ENCODE results near the gene MPP1.
"Not testable (repeated sequence)": the region's sequence is repeated elsewhere in the genome, so short reads cannot be mapped to it uniquely, and the experiment has no call there.

Gene MPP1

DNA sequence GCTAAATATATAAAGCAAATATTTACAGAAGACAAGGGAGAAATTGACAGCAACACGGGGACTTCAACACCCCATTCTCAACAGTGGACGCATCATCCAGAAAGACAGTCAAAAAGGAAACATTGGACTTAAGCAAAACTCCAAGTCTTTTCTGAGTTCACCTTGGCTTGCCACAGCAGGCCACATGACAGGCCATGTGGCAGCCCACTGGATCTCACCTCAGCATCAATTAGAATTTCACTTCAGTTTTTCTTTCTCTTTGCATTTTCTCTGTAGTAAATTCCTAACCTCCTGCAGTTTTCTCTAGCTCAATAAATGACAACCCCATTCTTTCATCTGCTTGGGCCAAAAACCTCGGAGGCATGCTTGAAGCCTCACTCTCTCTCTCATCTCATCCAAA is 16.7 kb upstream of the MPP1 start:
- ATAC-seq (replicated peaks; ENCODE audit: extremely low read depth, poor library complexity, severe bottlenecking) (no peak), DNase-seq (ENCODE audit: low spot score in 2 of 2) (no peak)
- H3K4me1 Mint-ChIP-seq: no peaks in the 10 kb centered on the region
- H3K4me3 Mint-ChIP-seq: no peak overlapping the region
- H3K9me3 Mint-ChIP-seq: no peaks in the 10 kb centered on the region
- no peaks in the 10 kb centered on the region for H3K36me3 Mint-ChIP-seq (ENCODE audit: insufficient read depth)
- no peaks in the 10 kb centered on the region for H3K27me3 Mint-ChIP-seq
- no peak overlapping the region for H3K27ac Mint-ChIP-seq (ENCODE audit: low read depth)

DNA sequence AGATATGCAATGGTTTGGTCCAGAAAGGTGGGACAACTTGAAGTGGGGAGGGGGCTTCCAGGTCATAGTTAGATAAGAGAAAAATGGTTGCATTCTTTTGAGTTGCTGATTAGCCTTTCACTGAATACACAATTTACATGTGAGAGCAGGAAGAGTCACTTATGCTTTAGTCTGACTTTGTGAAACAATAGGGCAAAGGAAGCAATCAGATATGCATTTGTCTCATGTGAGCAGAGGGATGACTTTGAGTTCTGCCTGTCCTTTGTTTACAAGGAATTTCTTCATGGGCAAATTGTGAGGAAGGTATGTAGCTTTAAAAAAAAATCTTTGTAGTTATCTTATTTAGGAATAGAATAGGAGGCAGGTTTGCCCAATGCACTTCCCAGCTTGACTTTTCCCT is 16.2 kb upstream of the MPP1 start:
- DNase-seq (ENCODE audit: low spot score in 2 of 2): no peak
- Mint-ChIP-seq H3K36me3 (ENCODE audit: insufficient read depth) (no peaks in the 10 kb centered on the region), H3K4me1 (no peaks in the 10 kb centered on the region), H3K4me3 (no peak overlapping the region), H3K27me3 (no peaks in the 10 kb centered on the region), H3K9me3 (no peaks in the 10 kb centered on the region), H3K27ac (ENCODE audit: low read depth) (no peak overlapping the region)
- no peak for ATAC-seq (replicated peaks; ENCODE audit: extremely low read depth, poor library complexity, severe bottlenecking)

DNA sequence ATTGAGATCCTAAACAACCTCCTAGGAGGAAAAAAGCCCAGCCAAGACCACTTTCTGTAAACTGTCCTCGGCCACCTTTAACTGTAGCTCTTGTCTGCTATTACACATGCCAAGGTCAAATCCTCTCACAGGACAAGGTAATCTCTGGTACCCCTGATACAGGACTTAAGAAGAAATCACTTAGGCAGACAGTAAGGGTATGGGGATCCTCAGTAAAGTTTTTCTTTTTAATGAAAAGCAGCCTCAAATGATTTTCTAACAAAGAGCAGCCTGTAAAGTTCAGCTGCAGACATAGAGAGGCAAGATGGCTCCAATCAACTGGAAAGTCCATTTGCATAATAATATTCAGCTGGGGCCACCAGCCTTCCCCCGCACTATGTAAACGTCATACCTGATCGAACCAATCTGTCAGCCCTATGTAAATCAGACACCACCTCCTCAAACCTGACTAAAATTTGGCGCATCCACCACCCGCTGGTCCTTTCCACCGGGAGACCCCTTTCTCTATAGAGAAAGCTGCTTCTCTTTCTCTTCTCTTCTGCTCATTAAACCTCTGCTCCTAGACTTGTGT is 14.6 kb upstream of the MPP1 start:
- ATAC-seq (replicated peaks; ENCODE audit: extremely low read depth, poor library complexity, severe bottlenecking): no peak
- H3K27ac Mint-ChIP-seq (ENCODE audit: low read depth): no peak overlapping the region
- H3K9me3 Mint-ChIP-seq: no peaks in the 10 kb centered on the region

DNA sequence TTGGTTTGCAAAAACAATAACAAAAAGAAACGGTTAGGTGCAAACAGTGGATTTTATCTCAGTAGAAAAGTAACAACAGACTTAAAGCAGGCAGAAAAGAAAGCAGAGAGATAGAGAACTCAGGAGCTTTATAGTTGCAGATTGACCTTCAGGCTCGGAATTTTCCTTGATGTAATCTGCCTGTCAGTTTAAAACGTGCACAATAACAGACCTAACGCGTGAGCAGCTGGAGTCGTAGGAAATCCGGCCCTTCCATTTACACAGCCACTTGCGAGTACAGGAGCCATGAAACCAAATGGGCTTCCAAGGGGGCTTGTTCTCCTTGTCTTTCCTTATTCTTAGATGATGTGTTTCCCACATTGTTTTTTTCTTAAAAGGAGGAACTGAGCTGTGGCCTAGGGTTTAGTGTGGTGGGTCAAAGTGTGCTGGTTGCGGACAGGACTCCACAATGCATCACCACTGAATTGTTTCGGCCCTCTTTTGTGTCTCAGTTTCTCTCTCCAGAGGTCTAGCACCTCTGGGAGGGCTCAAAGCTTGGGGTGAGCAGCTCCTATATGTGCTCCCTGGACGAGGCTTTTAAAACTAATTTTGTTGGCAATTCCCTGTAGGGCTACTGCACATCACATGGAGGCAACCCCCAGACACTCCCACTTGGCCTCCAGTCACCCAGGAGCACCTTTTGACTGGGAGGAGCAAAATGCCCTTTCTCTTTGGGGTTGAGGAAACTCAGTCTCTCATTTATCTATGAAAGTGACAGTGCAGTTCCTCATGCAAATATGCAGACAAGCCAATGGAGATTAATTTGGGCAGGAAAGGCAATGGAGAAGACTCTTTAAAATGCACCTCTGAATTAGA is 13.9 kb upstream of the MPP1 start:
- Mint-ChIP-seq H3K27ac (ENCODE audit: low read depth) (no peak overlapping the region), H3K4me1 (no peaks in the 10 kb centered on the region), H3K4me3 (no peak overlapping the region), H3K9me3 (no peaks in the 10 kb centered on the region), H3K36me3 (ENCODE audit: insufficient read depth) (no peaks in the 10 kb centered on the region), H3K27me3 (no peaks in the 10 kb centered on the region)
- ATAC-seq (replicated peaks; ENCODE audit: extremely low read depth, poor library complexity, severe bottlenecking) (no peak), DNase-seq (ENCODE audit: low spot score in 2 of 2) (no peak)

More for the DNA sequence above, 14.6 kb upstream of the MPP1 start:
- Mint-ChIP-seq H3K4me1 (no peaks in the 10 kb centered on the region), H3K4me3 (no peak overlapping the region), H3K36me3 (ENCODE audit: insufficient read depth) (no peaks in the 10 kb centered on the region), H3K27me3 (no peaks in the 10 kb centered on the region)
- no peak for DNase-seq (ENCODE audit: low spot score in 2 of 2)

DNA sequence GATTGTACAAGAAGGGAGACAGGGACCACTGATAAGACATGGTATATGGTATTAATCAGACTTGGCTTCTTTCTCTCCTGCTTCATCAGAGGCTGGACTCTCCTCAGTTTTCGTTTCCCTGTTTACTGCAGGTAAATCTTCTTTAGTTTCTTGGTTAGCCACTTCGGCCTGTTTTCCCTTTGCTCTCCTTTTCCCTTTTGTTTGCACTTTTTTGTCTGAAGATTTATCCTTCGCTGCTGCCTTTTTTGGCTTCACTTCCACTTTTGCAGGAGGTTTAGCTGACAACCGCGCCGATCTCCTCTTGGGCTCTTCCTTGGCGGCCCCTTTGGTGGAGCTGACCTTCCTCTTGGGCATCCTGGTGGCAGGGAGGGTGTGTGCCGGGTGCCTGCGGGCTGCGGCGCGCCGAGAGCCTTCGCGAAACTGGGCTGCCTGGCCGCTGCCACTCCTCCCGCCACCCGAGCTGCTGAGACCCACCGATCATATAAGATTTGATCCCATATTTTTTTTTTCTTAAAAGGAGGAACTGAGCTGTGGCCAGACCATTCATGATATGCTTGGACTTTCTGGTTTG is 11.8 kb upstream of the MPP1 start:
- not testable (repeated sequence) for H3K4me1 Mint-ChIP-seq; ATAC-seq (replicated peaks; ENCODE audit: extremely low read depth, poor library complexity, severe bottlenecking); H3K4me3 Mint-ChIP-seq

DNA sequence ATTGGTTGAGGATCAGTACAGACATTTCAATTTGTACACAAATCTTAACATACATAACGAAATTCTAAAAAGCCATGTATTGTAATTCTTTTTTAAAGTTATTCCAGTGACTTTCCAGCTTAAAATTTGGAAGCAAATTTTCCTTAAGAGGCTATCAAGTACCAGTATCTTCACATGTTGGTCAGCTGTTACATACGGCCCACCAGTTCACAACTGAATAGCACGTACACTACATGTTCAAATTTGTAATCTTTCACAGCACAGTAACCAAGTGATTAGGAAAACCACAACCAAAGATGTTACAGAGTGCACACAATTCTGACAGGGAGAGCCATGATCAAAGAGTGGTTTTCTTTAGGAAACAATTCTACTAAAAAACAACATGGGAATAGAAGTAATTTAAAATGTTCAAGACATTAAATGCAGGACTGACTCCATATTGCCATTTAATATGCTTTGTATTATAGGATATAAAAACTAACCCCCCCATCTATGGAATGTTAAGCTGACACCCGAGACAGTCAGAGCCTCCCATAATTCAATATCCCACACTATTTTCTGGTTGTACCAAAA is 11.1 kb upstream of the MPP1 start:
- H3K36me3 Mint-ChIP-seq (ENCODE audit: insufficient read depth); H3K4me1 Mint-ChIP-seq; H3K4me3 Mint-ChIP-seq; H3K9me3 Mint-ChIP-seq; H3K27ac Mint-ChIP-seq (ENCODE audit: low read depth); ATAC-seq (replicated peaks; ENCODE audit: extremely low read depth, poor library complexity, severe bottlenecking); DNase-seq (ENCODE audit: low spot score in 2 of 2); H3K27me3 Mint-ChIP-seq: not testable (repeated sequence)

More for the DNA sequence above, 11.8 kb upstream of the MPP1 start:
- H3K9me3 Mint-ChIP-seq; DNase-seq (ENCODE audit: low spot score in 2 of 2); H3K36me3 Mint-ChIP-seq (ENCODE audit: insufficient read depth); H3K27me3 Mint-ChIP-seq; H3K27ac Mint-ChIP-seq (ENCODE audit: low read depth): not testable (repeated sequence)

DNA sequence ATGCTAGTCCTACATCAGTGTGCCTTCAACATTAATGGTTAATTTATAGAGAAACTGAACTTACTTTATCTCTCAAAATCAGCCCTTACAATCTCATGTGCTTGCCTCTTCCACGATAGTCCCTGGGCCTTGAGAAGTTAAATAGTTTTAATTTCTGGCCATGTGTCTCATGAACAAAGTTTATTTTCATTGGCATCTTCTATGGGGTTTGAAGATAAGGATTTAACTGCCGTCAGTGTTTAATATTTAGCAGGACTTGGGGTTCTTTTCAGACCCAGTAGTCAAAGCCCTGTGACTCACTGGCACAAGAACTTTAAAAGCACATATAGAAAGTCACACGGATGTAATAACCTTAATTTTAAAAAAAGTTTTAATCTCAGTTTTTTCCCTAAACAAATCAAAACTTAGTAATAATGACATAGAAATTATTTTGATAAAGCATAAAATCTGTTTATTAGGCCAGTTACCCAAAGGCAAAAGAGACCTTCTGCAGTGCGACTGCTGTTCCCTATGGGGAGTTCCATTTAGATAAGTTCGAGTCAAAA is 10.1 kb upstream of the MPP1 start:
- Mint-ChIP-seq H3K9me3 (no peaks in the 10 kb centered on the region), H3K27ac (ENCODE audit: low read depth) (no peak overlapping the region), H3K36me3 (ENCODE audit: insufficient read depth) (no peaks in the 10 kb centered on the region), H3K4me3 (no peak overlapping the region), H3K4me1 (no peaks in the 10 kb centered on the region), H3K27me3 (peaks cover 9% of the 10 kb centered on the region)
- ATAC-seq (replicated peaks; ENCODE audit: extremely low read depth, poor library complexity, severe bottlenecking): no peak
- DNase-seq (ENCODE audit: low spot score in 2 of 2): no peak

DNA sequence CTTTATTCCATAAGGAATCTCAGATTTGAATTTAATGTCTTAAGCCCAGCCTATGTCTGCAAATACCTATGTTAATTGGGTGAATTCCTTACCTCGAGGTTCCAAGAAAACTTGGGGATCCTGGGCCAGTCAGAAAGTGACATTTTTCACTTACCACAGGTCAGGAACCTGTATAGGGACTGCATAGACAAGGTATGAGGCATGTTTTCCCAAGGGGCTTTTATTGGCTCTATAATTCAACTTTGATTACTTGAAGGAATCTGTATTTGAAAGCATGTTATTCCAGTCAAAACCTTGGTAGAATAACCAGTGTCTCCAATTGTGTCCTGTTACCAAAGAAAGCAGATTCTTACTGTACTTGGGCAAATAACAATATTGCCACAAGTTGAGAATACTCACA is 8.5 kb upstream of the MPP1 start:
- no peak overlapping the region for H3K4me3 Mint-ChIP-seq
- no peaks in the 10 kb centered on the region for H3K4me1 Mint-ChIP-seq
- ATAC-seq (replicated peaks; ENCODE audit: extremely low read depth, poor library complexity, severe bottlenecking): no peak
- H3K27me3 Mint-ChIP-seq: peaks cover 9% of the 10 kb centered on the region
- no peak for DNase-seq (ENCODE audit: low spot score in 2 of 2)
- H3K27ac Mint-ChIP-seq (ENCODE audit: low read depth): no peak overlapping the region
- no peaks in the 10 kb centered on the region for H3K9me3 Mint-ChIP-seq
- H3K36me3 Mint-ChIP-seq (ENCODE audit: insufficient read depth): no peaks in the 10 kb centered on the region

DNA sequence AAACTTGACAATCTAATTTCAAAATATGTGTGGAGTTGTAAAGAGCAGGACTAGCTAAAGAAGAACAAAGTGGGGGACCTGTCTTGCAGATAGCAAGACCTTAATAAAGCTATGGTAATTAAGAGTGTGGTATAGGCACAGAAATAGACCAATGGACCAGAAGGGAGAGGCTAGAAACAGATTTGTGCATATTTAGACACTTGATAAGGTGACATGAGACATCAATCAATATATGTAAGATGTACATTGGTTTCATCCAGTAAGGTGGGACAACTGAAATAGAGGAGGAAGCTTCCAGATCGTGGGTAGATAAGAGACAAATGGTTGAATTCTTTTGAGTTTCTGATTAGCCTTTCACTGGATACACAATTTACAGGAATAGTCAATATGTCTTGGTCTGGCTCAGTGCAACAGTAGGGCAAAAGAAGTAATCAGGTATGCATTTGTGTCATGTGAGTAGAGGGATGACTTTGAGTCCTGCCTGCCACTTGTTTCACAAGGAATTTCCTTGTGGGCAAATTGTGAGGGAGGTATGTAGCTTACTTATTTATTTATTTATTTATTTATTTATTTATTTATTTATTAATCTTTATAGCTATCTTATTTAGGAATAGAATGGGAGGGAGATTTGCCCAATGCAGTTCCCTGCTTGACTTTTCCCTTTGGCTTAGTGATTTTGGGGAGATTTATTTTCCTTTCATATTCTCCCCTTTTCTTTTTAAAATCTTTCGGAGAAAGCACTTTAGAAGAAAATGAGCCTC is 7.2 kb upstream of the MPP1 start:
- Mint-ChIP-seq H3K27ac (ENCODE audit: low read depth) (no peak overlapping the region), H3K9me3 (no peaks in the 10 kb centered on the region), H3K36me3 (ENCODE audit: insufficient read depth) (no peaks in the 10 kb centered on the region), H3K4me3 (no peak overlapping the region), H3K4me1 (no peaks in the 10 kb centered on the region), H3K27me3 (peaks cover 9% of the 10 kb centered on the region)
- ATAC-seq (replicated peaks; ENCODE audit: extremely low read depth, poor library complexity, severe bottlenecking): no peak
- DNase-seq (ENCODE audit: low spot score in 2 of 2): no peak

DNA sequence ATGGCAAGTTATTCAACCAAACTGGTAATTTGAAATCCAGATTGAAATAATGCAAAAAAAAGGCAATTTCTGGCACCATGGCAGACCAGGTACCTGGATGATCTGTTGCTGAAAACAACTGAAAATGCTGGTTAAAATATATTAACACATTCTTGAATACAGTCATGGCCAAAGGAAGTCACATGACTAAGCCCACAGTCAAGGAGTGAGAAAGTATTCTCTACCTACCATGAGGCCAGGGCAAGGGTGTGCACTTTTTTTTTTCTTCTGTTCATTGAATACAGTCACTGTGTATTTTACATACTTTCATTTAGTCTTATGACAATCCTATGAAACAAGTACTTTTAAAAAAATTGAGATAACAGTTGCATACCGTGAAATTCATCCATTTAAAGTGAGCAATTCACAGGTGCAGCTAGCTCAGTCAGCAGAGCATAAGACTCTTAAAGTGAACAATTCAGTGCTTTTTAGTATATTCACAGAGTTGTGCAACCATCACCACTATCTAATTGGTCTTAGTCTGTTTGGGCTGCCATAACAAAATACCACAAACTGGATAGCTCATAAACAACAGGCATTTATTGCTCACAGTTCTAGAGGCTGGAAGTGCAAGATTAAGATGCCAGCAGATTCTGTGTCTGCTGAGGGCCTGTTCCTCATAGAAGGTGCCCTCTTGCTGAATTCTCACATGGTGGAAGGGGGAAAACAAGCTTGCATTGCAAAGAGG is 4.8 kb upstream of the MPP1 start:
- no peak for DNase-seq (ENCODE audit: low spot score in 2 of 2)
- Mint-ChIP-seq H3K27ac (ENCODE audit: low read depth) (no peak overlapping the region), H3K27me3 (peaks cover 9% of the 10 kb centered on the region), H3K4me3 (no peak overlapping the region), H3K36me3 (ENCODE audit: insufficient read depth) (no peaks in the 10 kb centered on the region), H3K4me1 (no peaks in the 10 kb centered on the region), H3K9me3 (no peaks in the 10 kb centered on the region)
- no peak for ATAC-seq (replicated peaks; ENCODE audit: extremely low read depth, poor library complexity, severe bottlenecking)

DNA sequence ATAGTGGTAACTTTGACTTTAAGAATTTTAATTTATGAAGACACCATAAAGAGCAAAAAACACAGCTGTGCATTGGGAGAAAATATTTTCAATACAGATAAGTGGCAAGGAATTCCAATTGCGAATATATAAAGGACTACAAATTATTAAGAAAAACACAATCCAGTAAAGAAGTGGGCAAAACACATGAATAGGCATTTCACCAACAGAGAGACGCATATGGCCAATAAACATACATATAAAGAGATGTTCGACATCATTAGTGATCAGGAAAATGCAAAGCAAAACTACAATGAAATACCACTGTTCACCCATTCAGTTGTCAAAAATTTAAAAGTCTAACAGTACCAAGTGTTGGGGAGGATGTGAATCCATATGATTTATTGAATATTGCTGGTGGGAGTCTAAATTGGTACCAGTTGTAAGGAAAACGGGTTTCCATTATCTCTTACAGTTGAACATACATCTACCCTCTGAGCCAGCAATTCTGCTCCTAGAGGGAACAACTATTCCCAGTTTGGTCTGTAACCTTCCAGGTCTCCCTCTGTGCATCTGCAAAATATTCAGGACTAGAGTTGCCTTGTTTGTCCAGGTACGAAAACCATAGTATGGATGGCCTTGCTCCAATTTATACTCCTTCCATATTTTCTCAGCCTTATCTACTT is 1.7 kb upstream of the MPP1 start:
- Mint-ChIP-seq H3K27me3 (peaks cover under 1% of the 10 kb centered on the region), H3K27ac (ENCODE audit: low read depth) (no peak overlapping the region), H3K4me1 (peaks cover 6% of the 10 kb centered on the region), H3K9me3 (no peaks in the 10 kb centered on the region), H3K4me3 (no peak overlapping the region), H3K36me3 (ENCODE audit: insufficient read depth) (no peaks in the 10 kb centered on the region)
- no peak for ATAC-seq (replicated peaks; ENCODE audit: extremely low read depth, poor library complexity, severe bottlenecking)
- DNase-seq (ENCODE audit: low spot score in 2 of 2): no peak

Data from central memory CD8-positive, alpha-beta T cell (primary cell).